DMS79 (cell line): Measurements from ENCODE around the gene GAPDH.

Experiments used
- DNase-seq: peaks from one replicate; lab custom pipeline; 2025; lab: John Stamatoyannopoulos, UW

Gene GAPDH

GRCh38 chr12:6529291-6529737 lies 5.0 kb upstream of the GAPDH start:
- DNase-seq, result no peak

- DNase-seq, result no peak
These were observed 3.6 kb upstream of the GAPDH start for GRCh38 chr12:6530576-6531260.

- DNase-seq, result peak; percentile 90
These were observed 2.0 kb upstream of the GAPDH start for GRCh38 chr12:6532051-6532926.

DNA sequence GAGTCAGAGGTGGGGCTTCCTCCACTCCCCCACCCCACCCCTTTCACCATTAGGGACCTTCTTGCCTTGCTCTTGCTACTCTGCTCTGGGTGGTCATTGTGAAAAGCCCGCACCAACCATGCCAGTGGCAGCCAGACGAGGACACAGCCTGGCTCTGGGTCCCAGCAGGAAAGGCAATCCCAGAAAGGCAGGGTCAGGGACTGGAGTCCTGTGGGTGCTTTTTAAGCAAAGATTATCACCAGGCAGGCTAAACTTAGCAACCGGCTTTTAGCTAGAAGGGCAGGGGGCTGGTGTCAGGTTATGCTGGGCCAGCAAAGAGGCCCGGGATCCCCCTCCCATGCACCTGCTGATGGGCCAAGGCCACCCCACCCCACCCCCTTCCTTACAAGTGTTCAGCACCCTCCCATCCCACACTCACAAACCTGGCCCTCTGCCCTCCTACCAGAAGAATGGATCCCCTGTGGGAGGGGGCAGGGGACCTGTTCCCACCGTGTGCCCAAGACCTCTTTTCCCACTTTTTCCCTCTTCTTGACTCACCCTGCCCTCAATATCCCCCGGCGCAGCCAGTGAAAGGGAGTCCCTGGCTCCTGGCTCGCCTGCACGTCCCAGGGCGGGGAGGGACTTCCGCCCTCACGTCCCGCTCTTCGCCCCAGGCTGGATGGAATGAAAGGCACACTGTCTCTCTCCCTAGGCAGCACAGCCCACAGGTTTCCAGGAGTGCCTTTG lies 1.2 kb upstream of the GAPDH start:
- peak; percentile 73 for DNase-seq

- no peak for DNase-seq
These were observed 729 bp upstream of the GAPDH start for GRCh38 chr12:6533653-6533922.

DNA sequence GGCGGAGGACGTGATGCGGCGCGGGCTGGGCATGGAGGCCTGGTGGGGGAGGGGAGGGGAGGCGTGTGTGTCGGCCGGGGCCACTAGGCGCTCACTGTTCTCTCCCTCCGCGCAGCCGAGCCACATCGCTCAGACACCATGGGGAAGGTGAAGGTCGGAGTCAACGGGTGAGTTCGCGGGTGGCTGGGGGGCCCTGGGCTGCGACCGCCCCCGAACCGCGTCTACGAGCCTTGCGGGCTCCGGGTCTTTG lies 303 bp downstream of the GAPDH start:
- no peak for DNase-seq

GRCh38 chr12:6534945-6535696 lies 804 bp downstream of the GAPDH start:
- DNase-seq, result peak; percentile 24

DNA sequence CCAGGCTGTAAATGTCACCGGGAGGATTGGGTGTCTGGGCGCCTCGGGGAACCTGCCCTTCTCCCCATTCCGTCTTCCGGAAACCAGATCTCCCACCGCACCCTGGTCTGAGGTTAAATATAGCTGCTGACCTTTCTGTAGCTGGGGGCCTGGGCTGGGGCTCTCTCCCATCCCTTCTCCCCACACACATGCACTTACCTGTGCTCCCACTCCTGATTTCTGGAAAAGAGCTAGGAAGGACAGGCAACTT lies 1.3 kb downstream of the GAPDH start:
- no peak for DNase-seq

DNA sequence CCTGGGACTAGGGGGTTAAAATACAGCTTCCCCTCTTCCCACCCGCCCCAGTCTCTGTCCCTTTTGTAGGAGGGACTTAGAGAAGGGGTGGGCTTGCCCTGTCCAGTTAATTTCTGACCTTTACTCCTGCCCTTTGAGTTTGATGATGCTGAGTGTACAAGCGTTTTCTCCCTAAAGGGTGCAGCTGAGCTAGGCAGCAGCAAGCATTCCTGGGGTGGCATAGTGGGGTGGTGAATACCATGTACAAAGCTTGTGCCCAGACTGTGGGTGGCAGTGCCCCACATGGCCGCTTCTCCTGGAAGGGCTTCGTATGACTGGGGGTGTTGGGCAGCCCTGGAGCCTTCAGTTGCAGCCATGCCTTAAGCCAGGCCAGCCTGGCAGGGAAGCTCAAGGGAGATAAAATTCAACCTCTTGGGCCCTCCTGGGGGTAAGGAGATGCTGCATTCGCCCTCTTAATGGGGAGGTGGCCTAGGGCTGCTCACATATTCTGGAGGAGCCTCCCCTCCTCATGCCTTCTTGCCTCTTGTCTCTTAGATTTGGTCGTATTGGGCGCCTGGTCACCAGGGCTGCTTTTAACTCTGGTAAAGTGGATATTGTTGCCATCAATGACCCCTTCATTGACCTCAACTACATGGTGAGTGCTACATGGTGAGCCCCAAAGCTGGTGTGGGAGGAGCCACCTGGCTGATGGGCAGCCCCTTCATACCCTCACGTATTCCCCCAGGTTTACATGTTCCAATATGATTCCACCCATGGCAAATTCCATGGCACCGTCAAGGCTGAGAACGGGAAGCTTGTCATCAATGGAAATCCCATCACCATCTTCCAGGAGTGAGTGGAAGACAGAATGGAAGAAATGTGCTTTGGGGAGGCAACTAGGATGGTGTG lies 1.9 kb downstream of the GAPDH start:
- DNase-seq, result no peak

GRCh38 chr12:6536894-6537579 lies 2.7 kb downstream of the GAPDH start:
- no peak for DNase-seq

- DNase-seq, result peak; percentile 48
These were observed 3.5 kb downstream of the GAPDH start for GRCh38 chr12:6537580-6538419.

GRCh38 chr12:6538420-6539313 lies 4.3 kb downstream of the GAPDH start:
- DNase-seq, result no peak

- DNase-seq, result no peak
These were observed 5.0 kb downstream of the GAPDH start for GRCh38 chr12:6539314-6539682.

DNA sequence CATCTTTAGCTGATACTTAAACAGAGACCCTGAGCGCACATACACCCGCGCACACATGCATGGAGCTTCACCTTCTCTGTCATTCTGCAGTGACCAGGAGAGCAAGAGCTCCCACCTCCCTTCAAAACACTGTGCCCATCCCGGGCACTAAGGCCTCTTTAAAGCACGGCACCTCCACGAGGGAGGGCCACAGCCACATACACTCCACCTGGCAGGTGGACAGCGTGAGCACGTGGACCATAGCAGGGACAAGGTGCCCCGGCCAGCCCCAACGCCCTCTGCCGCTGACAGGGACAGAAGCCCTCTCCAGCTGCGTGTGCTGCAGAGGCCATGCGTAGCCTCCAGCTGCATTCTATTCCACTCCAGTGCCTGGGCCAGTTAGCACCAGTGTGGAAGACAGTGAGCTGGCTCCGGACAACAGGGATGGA lies 5.4 kb downstream of the GAPDH start:
- DNase-seq, result no peak

- peak; percentile 75 for DNase-seq
These were observed 6.0 kb downstream of the GAPDH start for GRCh38 chr12:6540181-6540877.

- no peak for DNase-seq
These were observed 7.3 kb downstream of the GAPDH start for GRCh38 chr12:6541371-6542165.

DNA sequence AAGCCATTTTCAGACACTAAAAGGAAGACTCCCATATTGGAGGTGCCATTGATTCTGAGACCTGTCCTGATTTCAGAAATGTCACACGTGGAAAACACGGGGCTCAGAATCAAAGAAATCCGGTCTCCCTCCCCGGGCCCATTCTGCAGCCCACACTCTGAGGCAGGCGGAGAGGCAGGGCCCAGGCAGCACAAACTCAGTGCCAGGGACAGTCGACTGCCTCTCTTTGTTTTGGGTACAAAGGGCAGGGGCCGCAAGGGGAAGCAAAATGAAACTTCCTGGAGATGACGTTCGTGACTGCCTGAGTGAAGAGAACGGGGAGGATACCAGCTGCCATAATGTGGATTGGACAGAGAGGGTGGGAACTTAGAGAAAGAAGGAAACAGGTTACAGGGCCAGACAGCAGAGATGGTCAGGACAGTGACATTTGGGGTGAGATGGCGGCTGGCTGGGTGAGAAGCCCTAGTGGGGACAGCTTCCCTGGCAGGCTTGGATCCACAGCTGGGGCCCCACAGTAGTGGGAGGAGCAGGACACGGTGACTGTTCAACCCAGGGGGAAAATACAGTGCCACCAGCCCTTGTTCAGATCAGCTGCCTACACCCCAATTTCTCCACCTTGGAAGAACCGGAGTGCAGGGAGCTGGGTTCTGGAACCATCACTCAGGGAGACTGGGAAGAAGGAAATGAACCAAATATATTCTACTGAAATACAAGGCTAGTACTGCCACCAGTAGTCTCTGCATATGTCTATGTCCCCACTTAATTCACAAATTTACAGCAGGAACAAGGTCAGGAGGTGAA lies 8.1 kb downstream of the GAPDH start:
- DNase-seq, result no peak
